CD4-positive, alpha-beta T cell (primary cell): ENCODE results near the gene ARHGEF2. TPM values are rescaled to one million over a fixed set of nuclear protein-coding genes. Genes with fewer than 3 reads are reported as not detected.
A peak's percentile ranks its signal among the peaks of the same experiment; 100 is the strongest.

Experiments used
- ATAC-seq: fragments of 200-7000 bp; cut with Tn5 transposase; one replicate; pipeline ENCODE4 v1.10.0; 2022; ENCODE audit warnings: mild to moderate bottlenecking; ENCODE audit not compliant: poor library complexity
- CTCF ChIA-PET: fragments of 350-600 bp; sonication (Branson Sonifier 250); formaldehyde crosslinking; loops from one replicate; lab custom pipeline; 2021; ENCODE audit warnings: antibody characterized with exemption, inconsistent platforms; lab: Charles Lee
- POLR2A ChIA-PET: fragments of 350-600 bp; sonication (Branson Sonifier 250); formaldehyde crosslinking; loops from one replicate; lab custom pipeline; 2021; ENCODE audit warnings: antibody characterized with exemption, inconsistent platforms; lab: Charles Lee
- DNase-seq, 14 experiments: peaks; one replicate each; pipeline ENCODE4 v3.0.0-alpha.2; 2013 to 2020; ENCODE audit warnings: mixed read lengths in 2 of 14
- H3K27ac ChIP-seq, 2 donors: one replicate each; pipeline versions ENCODE4 v1.5.1 to v1.7.0; 2013; ENCODE audit warnings: low read length in 2 of 2, low read depth in 1 of 2, mild to moderate bottlenecking in 1 of 2
- H3K27me3 ChIP-seq, 2 experiments: 1 replicate in 1 of 2; 2 replicates in 1 of 2; pipeline versions ENCODE4 v1.6.1 to v1.7.0; 2013; ENCODE audit warnings: low read length in 2 of 2, control low read depth in 1 of 2, mild to moderate bottlenecking in 1 of 2, moderate library complexity in 1 of 2; ENCODE audit not compliant: insufficient read depth in 2 of 2, control insufficient read depth in 1 of 2
- H3K36me3 ChIP-seq: one replicate; pipeline ENCODE4 v1.6.1; 2013; ENCODE audit warnings: low read length, control low read depth; ENCODE audit not compliant: insufficient read depth
- H3K4me1 ChIP-seq: one replicate; pipeline ENCODE4 v1.6.1; 2013; ENCODE audit warnings: low read length, control low read depth; ENCODE audit not compliant: insufficient read depth
- H3K4me3 ChIP-seq: one replicate; pipeline ENCODE4 v1.5.1; 2013; ENCODE audit warnings: mild to moderate bottlenecking, low read length, moderate library complexity
- H3K9me3 ChIP-seq, 2 experiments: 1 replicate in 1 of 2; 2 replicates in 1 of 2; pipeline versions ENCODE4 v1.6.1 to v1.7.0; 2013; ENCODE audit warnings: low read length in 2 of 2, mild to moderate bottlenecking in 2 of 2, control low read depth in 1 of 2, moderate library complexity in 1 of 2; ENCODE audit not compliant: control insufficient read depth in 1 of 2, insufficient read depth in 1 of 2
- H3K27ac Mint-ChIP-seq: one replicate; pipeline ENCODE4 v1.8.0; 2020; ENCODE audit warnings: mixed read lengths
- H3K27me3 Mint-ChIP-seq: one replicate; pipeline ENCODE4 v1.8.0; 2021; ENCODE audit warnings: mixed read lengths
- H3K36me3 Mint-ChIP-seq: one replicate; pipeline ENCODE4 v1.8.0; 2021; ENCODE audit warnings: low read depth, mixed read lengths
- H3K4me1 Mint-ChIP-seq: one replicate; pipeline ENCODE4 v1.8.0; 2021; ENCODE audit warnings: low read depth, mixed read lengths
- H3K4me3 Mint-ChIP-seq: one replicate; pipeline ENCODE4 v1.8.0; 2020; ENCODE audit warnings: mild to moderate bottlenecking, mixed read lengths
- H3K9me3 Mint-ChIP-seq: one replicate; pipeline ENCODE4 v1.8.0; 2020; ENCODE audit warnings: mixed read lengths
- CTCF ChIP-seq: fragments of 200-600 bp; IDR thresholded peaks from one replicate; pipeline ENCODE4 v1.8.0; 2022; ENCODE audit warnings: antibody characterized with exemption, mild to moderate bottlenecking
- intact Hi-C, 2 experiments: fragments of 100-400 bp; cut with DNase I in 1 of 2; cut with micrococcal nuclease in 1 of 2; formaldehyde crosslinking; loops; one replicate each; pipeline versions ENCODE4 v1.15.1 to v1.9.0; 2023 to 2025; cut with DNase I, micrococcal nuclease
- total RNA-seq, 174 experiments: library from RNA in 2 of 174; stranded (reverse) in 2 of 174; gene quantifications; one replicate each; pipeline ENCODE4 v1.2.3 and lab custom pipeline; 2021 to 2026

Gene ARHGEF2
- total RNA-seq, 2 experiments from 2014 or later, result 54.8 to 62.4 TPM

- intact Hi-C loops, result no loop called here
- H3K9me3 ChIP-seq, result no peaks in the 10 kb centered on the region
- H3K4me3 ChIP-seq, result no peak overlapping the region
- H3K4me3 Mint-ChIP-seq, result no peak overlapping the region
- DNase-seq, result no peak
- CTCF ChIA-PET, result interaction anchor here (1.4 to 2.8 kb wide), 3 partner anchors 16 to 32 kb away, joined by 4 to 9 read pairs (median 5); partner anchors contain the start of gene ARHGEF2
- H3K36me3 ChIP-seq, result peaks cover 94% of the 10 kb centered on the region
- peaks cover 86% of the 10 kb centered on the region for H3K36me3 Mint-ChIP-seq
- POLR2A ChIA-PET, result interaction anchor here (1.4 to 2.2 kb wide), 3 partner anchors 10 to 22 kb away, joined by 4 to 9 read pairs (median 4); no protein-coding TSS in a partner anchor
- H3K27me3 ChIP-seq, result no peaks in the 10 kb centered on the region
- H3K4me1 Mint-ChIP-seq, result no peaks in the 10 kb centered on the region
- H3K4me1 ChIP-seq, result peaks cover 10% of the 10 kb centered on the region
- peak overlapping the region in 1 of 2 donors; percentile 33 for H3K27ac ChIP-seq
- H3K27ac Mint-ChIP-seq, result peak overlapping the region; percentile 22
- no peak for ATAC-seq
- TF ChIP-seq CTCF, result no peak
- no peaks in the 10 kb centered on the region for H3K9me3 Mint-ChIP-seq
- no peaks in the 10 kb centered on the region for H3K27me3 Mint-ChIP-seq
Measured at GRCh38 chr1:155957411-155957915, 20.9 kb downstream of the ARHGEF2 start.

- Histone ChIP-seq H3K4me1 (no peaks in the 10 kb centered on the region), H3K4me3 (no peak overlapping the region), H3K27ac (no peak overlapping the region), H3K9me3 (no peaks in the 10 kb centered on the region), H3K27me3 (no peaks in the 10 kb centered on the region), H3K36me3 (peaks cover 94% of the 10 kb centered on the region)
- Mint-ChIP-seq H3K4me3 (no peak overlapping the region), H3K27me3 (no peaks in the 10 kb centered on the region), H3K36me3 (peaks cover 83% of the 10 kb centered on the region), H3K4me1 (no peaks in the 10 kb centered on the region), H3K27ac (peak overlapping the region; percentile 44), H3K9me3 (no peaks in the 10 kb centered on the region)
- TF ChIP-seq CTCF, result no peak
- ATAC-seq (no peak), DNase-seq (no peak)
- ChIA-PET CTCF (no interaction called here), POLR2A (interaction anchor here (0.8 to 1.4 kb wide), 3 partner anchors 9 to 23 kb away, joined by 3 to 7 read pairs (median 4); no protein-coding TSS in a partner anchor)
- intact Hi-C loops, result no loop called here
Measured at GRCh38 chr1:155954645-155955044, 23.7 kb downstream of the ARHGEF2 start.

GRCh38 chr1:155952505-155952890, 25.8 kb downstream of the ARHGEF2 start:
- H3K4me1 Mint-ChIP-seq, result no peaks in the 10 kb centered on the region
- no peak for TF ChIP-seq CTCF
- CTCF ChIA-PET, result interaction anchor here (1.1 kb wide), 1 partner anchor 37 kb away, joined by 3 read pairs; no protein-coding TSS in a partner anchor
- Histone ChIP-seq H3K9me3 (no peaks in the 10 kb centered on the region), H3K27me3 (no peaks in the 10 kb centered on the region), H3K4me3 (no peak overlapping the region), H3K36me3 (peaks cover 91% of the 10 kb centered on the region), H3K27ac (no peak overlapping the region), H3K4me1 (peaks cover 1% of the 10 kb centered on the region)
- H3K27ac Mint-ChIP-seq, result no peak overlapping the region
- no peaks in the 10 kb centered on the region for H3K27me3 Mint-ChIP-seq
- POLR2A ChIA-PET, result no interaction called here
- intact Hi-C loops, result no loop called here
- H3K9me3 Mint-ChIP-seq, result no peaks in the 10 kb centered on the region
- H3K4me3 Mint-ChIP-seq, result no peak overlapping the region
- no peak for ATAC-seq
- DNase-seq, result no peak
- H3K36me3 Mint-ChIP-seq, result peaks cover 86% of the 10 kb centered on the region
